GM18499 (cell line): Measurements from ENCODE around the gene LY9.
"Not testable (repeated sequence)": the region's sequence is repeated elsewhere in the genome, so short reads cannot be mapped to it uniquely, and the experiment has no call there.

Experiments
- ATAC-seq: cut with Tn5 transposase; IDR thresholded peaks from one replicate; pipeline ENCODE4 v1.9.1; 2021; ENCODE audit warnings: moderate number of reproducible peaks; ENCODE audit not compliant: insufficient read depth, unreplicated experiment

Gene LY9

DNA sequence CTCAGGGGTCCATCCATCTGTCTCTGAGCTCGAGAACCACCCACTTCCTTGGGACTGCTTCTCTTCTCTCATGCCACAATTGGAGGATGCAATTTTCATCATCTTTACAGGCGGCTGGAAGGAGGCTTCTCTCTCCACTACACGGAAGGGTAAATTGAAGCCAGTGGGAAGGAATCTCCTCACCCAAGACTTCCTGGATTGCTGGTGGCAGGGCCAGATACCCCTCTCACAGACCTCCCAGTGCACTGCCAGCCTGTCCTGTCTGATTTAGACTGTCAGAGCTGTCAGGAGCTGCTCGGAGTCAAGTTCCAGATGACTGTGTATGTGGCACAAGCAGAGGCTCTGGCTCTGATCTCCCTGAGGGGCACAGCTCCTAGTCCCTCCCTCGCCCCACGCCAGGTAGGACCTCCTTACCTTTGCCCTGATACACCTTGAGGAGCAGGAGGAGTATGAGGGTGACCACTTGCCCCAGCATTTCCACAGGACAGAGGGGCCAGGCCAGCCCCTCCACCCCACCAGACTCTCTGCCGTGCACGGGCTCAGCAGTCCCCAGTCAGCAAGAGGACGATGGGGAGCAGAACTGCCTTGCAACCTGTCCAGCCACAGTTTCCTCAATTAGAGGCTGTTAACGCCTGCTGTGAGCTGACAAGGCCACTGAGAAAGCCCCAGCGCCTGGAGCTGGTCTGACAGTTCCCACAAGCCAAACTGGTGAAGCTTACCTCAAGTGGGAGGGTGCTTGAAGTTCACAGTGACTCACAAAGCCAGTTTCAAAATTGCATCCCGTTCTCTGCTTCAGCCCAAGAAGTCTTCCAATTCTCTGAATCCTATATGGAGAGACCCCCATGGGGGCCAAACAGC lies 66.5 kb downstream of the LY9 start, which contains the start of gene CD244:
TSS of gene CD244 (minus strand) at position 685 of the 858 bp plus-strand sequence. CDS start at position 475, 210 bp downstream.
- ATAC-seq = peak; percentile 55

- no peak for ATAC-seq
Measured at GRCh38 chr1:160863061-160863773, 67.2 kb downstream of the LY9 start.

GRCh38 chr1:160863774-160864131 lies 67.8 kb downstream of the LY9 start:
- ATAC-seq = no peak

- no peak for ATAC-seq
Measured at GRCh38 chr1:160864173-160864572, 68.2 kb downstream of the LY9 start.

DNA sequence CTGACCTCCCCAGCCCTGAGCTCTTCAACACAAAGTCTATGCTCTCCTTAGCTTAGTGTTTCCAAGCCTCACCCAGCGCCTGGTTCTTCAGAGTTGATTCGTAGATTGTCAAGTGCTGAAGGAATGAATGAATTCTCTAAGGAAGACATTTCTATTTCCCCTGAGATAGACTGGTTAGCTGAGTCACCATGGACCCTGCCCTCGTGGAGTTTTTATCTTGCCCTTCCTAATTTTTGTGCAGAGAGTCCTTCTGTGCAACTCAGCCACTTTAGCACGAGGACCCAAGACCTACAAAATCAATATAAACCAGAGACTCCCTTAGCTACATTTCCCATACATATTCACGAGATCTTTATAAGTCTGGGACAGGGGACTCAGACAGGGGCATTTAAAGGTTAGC lies 69.4 kb downstream of the LY9 start:
- ATAC-seq = no peak

DNA sequence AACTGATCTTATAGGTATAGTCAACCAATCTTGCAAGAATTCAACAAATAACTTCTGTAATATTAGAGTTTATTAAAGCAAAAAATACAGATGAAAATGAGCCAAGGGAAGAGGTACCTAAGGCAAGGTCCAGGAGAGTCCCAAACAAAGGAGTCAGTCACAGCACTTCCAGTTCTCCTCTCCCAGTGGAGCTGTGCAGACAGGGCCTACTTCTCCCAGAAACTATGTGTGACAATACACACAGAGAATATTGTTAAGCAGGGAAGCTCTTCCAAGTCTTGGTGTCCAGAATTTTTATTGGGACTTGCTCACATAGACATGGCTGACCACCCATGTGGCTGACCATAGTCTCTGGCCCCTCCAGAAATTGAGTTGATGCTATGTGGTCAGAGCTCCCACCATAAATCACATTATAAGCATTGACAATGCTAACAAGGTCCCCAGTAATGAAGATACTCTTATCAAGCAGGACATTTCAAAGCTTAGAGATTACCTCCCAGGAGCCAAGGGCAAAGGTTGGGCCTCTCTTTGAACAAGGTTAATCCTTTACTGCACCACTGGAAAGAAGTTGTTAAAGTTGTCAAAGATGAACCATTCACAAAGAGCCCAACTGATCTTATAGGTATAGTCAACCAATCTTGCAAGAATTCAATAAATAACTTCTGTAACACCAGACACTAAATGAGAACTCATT lies 70.2 kb downstream of the LY9 start:
- ATAC-seq = no peak

DNA sequence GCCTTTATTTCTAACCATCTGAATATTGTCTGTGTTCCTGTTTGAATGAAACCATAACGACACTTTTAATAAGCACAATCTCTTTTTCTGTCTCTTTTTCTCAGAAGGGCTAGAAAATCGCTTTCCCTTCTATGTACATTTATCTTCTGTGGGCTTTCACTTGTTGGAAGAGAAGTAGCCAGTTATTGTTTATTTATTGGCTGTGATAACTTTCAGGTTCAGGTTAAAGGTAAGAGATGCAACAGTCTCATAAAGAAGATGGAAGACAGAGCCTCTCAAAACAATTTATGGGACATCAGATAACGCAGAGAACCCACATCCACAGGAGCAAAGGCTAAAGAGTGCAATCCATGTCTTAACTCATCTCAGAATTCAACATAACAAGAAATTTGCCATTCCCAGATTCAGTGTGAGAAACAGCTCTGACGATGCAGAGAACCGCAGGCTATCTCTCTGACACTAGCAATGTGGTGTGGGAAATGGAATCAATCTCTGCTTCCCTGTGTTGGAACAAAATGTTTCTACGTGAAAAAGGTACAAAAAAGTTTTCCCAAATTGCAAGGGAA lies 70.8 kb downstream of the LY9 start:
- ATAC-seq = no peak

DNA sequence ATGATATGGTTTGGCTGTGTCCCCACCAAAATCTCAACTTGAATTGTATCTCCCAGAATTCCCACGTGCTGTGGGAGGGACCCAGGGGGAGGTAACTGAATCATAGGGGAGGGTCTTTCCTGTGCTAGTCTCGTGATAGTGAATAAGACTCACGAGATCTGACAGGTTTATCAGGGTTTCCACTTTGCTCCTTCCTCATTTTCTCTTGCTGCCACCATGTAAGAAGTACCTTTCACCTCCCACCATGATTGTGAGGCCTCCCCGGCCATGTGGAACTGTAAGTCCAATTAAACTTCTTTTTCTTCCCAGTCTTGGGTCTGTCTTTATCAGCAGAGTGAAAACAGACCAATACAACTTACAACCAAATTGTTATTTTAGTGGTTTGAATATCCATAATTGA lies 71.7 kb downstream of the LY9 start:
- not testable (repeated sequence) for ATAC-seq

DNA sequence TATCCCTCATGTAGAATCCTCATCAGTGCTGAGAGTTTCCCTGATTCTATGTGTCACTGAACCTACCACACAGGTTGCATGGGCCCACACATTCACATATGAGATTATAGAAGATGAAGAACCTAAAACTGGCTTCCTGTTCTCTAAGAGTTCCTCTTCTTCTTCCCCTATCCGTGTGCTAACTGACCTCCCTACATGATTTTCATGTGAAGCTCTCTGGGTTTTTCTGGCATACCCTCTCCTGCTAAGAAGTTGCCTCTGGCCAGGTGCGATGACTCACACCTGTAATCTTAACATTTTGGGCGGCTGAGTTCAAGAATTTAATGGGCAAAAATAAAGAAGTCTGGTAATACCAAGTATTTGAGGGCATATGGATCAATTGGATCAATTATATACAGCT lies 72.2 kb downstream of the LY9 start:
- no peak for ATAC-seq

GRCh38 chr1:160874935-160875334 lies 79.0 kb downstream of the LY9 start:
- ATAC-seq = no peak

- not testable (repeated sequence) for ATAC-seq
Measured at GRCh38 chr1:160875591-160875990, 79.6 kb downstream of the LY9 start.

DNA sequence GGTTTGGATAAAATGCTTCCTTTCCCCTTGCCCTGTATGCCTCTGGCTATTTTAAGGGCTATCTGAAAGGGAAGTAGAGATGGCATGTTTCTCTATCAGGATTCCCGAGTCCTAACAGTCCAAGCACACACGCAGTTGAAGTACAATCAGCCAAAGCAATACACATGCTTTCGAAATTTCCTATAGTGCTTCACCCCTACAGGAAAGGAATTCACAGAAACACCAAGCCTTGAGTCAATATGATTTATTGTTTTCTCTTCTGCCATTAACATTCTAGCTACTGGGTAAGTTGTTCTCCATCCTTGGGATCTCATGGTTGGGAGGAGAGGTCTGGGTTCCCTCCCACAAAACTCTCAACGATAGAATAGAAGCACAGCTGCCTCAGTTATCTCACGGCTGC lies 80.3 kb downstream of the LY9 start:
- no peak for ATAC-seq

DNA sequence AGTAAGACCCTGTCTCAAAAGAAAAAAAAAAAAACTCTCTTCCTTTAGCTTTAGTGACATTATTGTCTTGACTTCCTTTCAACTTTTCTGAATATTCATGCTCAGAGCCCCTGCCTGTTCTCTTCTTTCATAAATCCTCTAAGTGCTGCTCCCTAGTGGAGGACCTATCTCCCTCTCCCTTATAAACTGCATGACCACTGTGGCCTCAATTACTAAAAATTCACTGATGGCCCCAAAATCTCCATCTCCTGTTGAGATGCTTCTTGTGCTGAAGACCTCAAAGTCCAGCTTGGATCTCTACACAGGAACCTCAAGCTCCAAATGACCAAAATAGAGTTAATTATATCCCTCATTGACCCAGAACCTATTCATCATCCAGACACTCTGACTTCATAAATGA lies 81.2 kb downstream of the LY9 start:
- ATAC-seq = no peak
